CD4-positive, alpha-beta memory T cell (primary cell): ENCODE results near the gene ANKFN1. TPM values are rescaled to one million over a fixed set of nuclear protein-coding genes. Genes with fewer than 3 reads are reported as not detected.

Experiments used
- CTCF ChIA-PET: fragments of 350-600 bp; sonication (Branson Sonifier 250); formaldehyde crosslinking; loops from one replicate; lab custom pipeline; 2021; ENCODE audit warnings: inconsistent platforms; ENCODE audit not compliant: partially characterized antibody; lab: Charles Lee
- POLR2A ChIA-PET: fragments of 350-600 bp; sonication (Branson Sonifier 250); formaldehyde crosslinking; loops from one replicate; lab custom pipeline; 2021; ENCODE audit not compliant: partially characterized antibody; lab: Charles Lee
- DNase-seq, 5 donors: peaks; one replicate each; pipeline versions ENCODE4 v3.0.0 to v3.0.0-alpha.2; 2020 to 2022; ENCODE audit warnings: mixed read lengths in 1 of 5
- H3K27ac ChIP-seq: one replicate; pipeline ENCODE4 v1.7.0; 2013; ENCODE audit warnings: low read depth, low read length
- H3K27me3 ChIP-seq: 2 replicates; pipeline ENCODE4 v1.7.0; 2013; ENCODE audit warnings: mild to moderate bottlenecking, low read length, moderate library complexity; ENCODE audit not compliant: insufficient read depth
- H3K36me3 ChIP-seq: 2 replicates; pipeline ENCODE4 v1.7.0; 2013; ENCODE audit warnings: mild to moderate bottlenecking, low read length, moderate library complexity; ENCODE audit not compliant: insufficient read depth
- H3K4me1 ChIP-seq: 2 replicates; pipeline ENCODE4 v1.7.0; 2013; ENCODE audit warnings: mild to moderate bottlenecking, low read length, moderate library complexity; ENCODE audit not compliant: insufficient read depth
- H3K4me3 ChIP-seq, 2 donors: one replicate each; pipeline ENCODE4 v1.7.0; 2013; ENCODE audit warnings: low read length in 2 of 2, mild to moderate bottlenecking in 1 of 2
- H3K9me3 ChIP-seq, 2 donors: one replicate each; pipeline ENCODE4 v1.7.0; 2013; ENCODE audit warnings: low read length in 2 of 2, control low read depth in 1 of 2; ENCODE audit not compliant: control insufficient read depth in 1 of 2
- H3K27ac Mint-ChIP-seq, 7 donors: one replicate each; pipeline ENCODE4 v1.8.0; 2020 to 2021; ENCODE audit warnings: mixed read lengths in 7 of 7, mild to moderate bottlenecking in 6 of 7, inconsistent platforms in 3 of 7, moderate library complexity in 3 of 7
- H3K27me3 Mint-ChIP-seq, 2 donors: one replicate each; pipeline ENCODE4 v1.8.0; 2020 to 2021; ENCODE audit warnings: mixed read lengths in 2 of 2
- H3K36me3 Mint-ChIP-seq, 2 donors: one replicate each; pipeline ENCODE4 v1.8.0; 2020 to 2021; ENCODE audit warnings: mixed read lengths in 2 of 2, inconsistent platforms in 1 of 2, mild to moderate bottlenecking in 1 of 2
- H3K4me1 Mint-ChIP-seq, 4 donors: one replicate each; pipeline ENCODE4 v1.8.0; 2020 to 2021; ENCODE audit warnings: mixed read lengths in 4 of 4, mild to moderate bottlenecking in 1 of 4
- H3K4me3 Mint-ChIP-seq, 8 donors: one replicate each; pipeline ENCODE4 v1.8.0; 2020 to 2021; ENCODE audit warnings: mixed read lengths in 8 of 8, mild to moderate bottlenecking in 7 of 8, moderate library complexity in 6 of 8, inconsistent platforms in 3 of 8
- H3K9me3 Mint-ChIP-seq, 8 donors: one replicate each; pipeline ENCODE4 v1.8.0; 2020 to 2021; ENCODE audit warnings: mixed read lengths in 8 of 8, mild to moderate bottlenecking in 5 of 8, inconsistent platforms in 3 of 8, moderate library complexity in 1 of 8
- intact Hi-C: fragments of 100-400 bp; cut with micrococcal nuclease; formaldehyde crosslinking; loops from one replicate; pipeline ENCODE4 v1.15.1; 2023
- polyA plus RNA-seq, 2 donors: library from polyadenylated mRNA; unstranded; fragments of 300-500 nt; fragmentation: Illumina TruSeq; gene quantifications; one replicate each; pipeline ENCODE4 v1.2.3, GENCODE V29; 2021
- total RNA-seq, 2 experiments: library from RNA; stranded (reverse); gene quantifications; one replicate each; pipeline ENCODE4 v1.2.3, GENCODE V29; 2021

ANKFN1 gene
- total and polyA plus RNA-seq, 4 experiments from 2014 or later, result not detected

GRCh38 chr17:56149266-56150036 is 3.8 kb upstream of the ANKFN1 start:
- ChIA-PET CTCF (no interaction called here), POLR2A (no interaction called here)
- no peaks in the 10 kb centered on the region for H3K36me3 Mint-ChIP-seq
- H3K4me3 Mint-ChIP-seq, result no peak overlapping the region
- H3K27me3 Mint-ChIP-seq, result peaks cover 3 to 5% of the 10 kb centered on the region in 2 donors
- Histone ChIP-seq H3K27me3 (no peaks in the 10 kb centered on the region), H3K27ac (no peak overlapping the region), H3K36me3 (no peaks in the 10 kb centered on the region), H3K4me3 (no peak overlapping the region), H3K4me1 (no peaks in the 10 kb centered on the region), H3K9me3 (no peaks in the 10 kb centered on the region)
- H3K4me1 Mint-ChIP-seq, result peaks cover 0 to 1% (median 0%) of the 10 kb centered on the region in 4 donors
- no peak for DNase-seq
- intact Hi-C loops, result no loop called here
- peaks cover 0 to 4% (median 0%) of the 10 kb centered on the region in 8 donors for H3K9me3 Mint-ChIP-seq
- H3K27ac Mint-ChIP-seq, result no peak overlapping the region

GRCh38 chr17:56150649-56151048 is 2.6 kb upstream of the ANKFN1 start:
- no peaks in the 10 kb centered on the region for H3K36me3 Mint-ChIP-seq
- Histone ChIP-seq H3K27ac (no peak overlapping the region), H3K36me3 (no peaks in the 10 kb centered on the region), H3K27me3 (no peaks in the 10 kb centered on the region), H3K9me3 (no peaks in the 10 kb centered on the region), H3K4me3 (no peak overlapping the region), H3K4me1 (no peaks in the 10 kb centered on the region)
- H3K4me3 Mint-ChIP-seq, result no peak overlapping the region
- intact Hi-C loops, result no loop called here
- peaks cover 0 to 4% (median 0%) of the 10 kb centered on the region in 8 donors for H3K9me3 Mint-ChIP-seq
- no peak overlapping the region for H3K27ac Mint-ChIP-seq
- peaks cover 0 to 1% (median 0%) of the 10 kb centered on the region in 4 donors for H3K4me1 Mint-ChIP-seq
- DNase-seq, result no peak
- CTCF ChIA-PET, result no interaction called here
- POLR2A ChIA-PET, result no interaction called here
- peaks cover 3% of the 10 kb centered on the region in 2 donors for H3K27me3 Mint-ChIP-seq

GRCh38 chr17:56157845-56158244 is 4.6 kb downstream of the ANKFN1 start:
- Mint-ChIP-seq H3K4me3 (no peak overlapping the region), H3K36me3 (no peaks in the 10 kb centered on the region), H3K9me3 (peaks cover 0 to 2% (median 0%) of the 10 kb centered on the region in 8 donors), H3K27me3 (peaks cover 5 to 8% of the 10 kb centered on the region in 2 donors), H3K27ac (no peak overlapping the region), H3K4me1 (peaks cover 0 to 1% (median 0%) of the 10 kb centered on the region in 4 donors)
- no peaks in the 10 kb centered on the region for H3K4me1 ChIP-seq
- no peak overlapping the region for H3K4me3 ChIP-seq
- H3K36me3 ChIP-seq, result no peaks in the 10 kb centered on the region
- H3K27me3 ChIP-seq, result no peaks in the 10 kb centered on the region
- H3K27ac ChIP-seq, result no peak overlapping the region
- no peak for DNase-seq
- CTCF ChIA-PET, result no interaction called here
- no peaks in the 10 kb centered on the region for H3K9me3 ChIP-seq
- POLR2A ChIA-PET, result no interaction called here
- intact Hi-C loops, result no loop called here

GRCh38 chr17:56158344-56158743 is 5.1 kb downstream of the ANKFN1 start:
- Histone ChIP-seq H3K27ac (no peak overlapping the region), H3K4me1 (no peaks in the 10 kb centered on the region), H3K27me3 (no peaks in the 10 kb centered on the region), H3K4me3 (no peak overlapping the region), H3K36me3 (no peaks in the 10 kb centered on the region), H3K9me3 (no peaks in the 10 kb centered on the region)
- Mint-ChIP-seq H3K36me3 (no peaks in the 10 kb centered on the region), H3K27ac (no peak overlapping the region), H3K27me3 (peaks cover 5 to 8% of the 10 kb centered on the region in 2 donors), H3K9me3 (peaks cover 0 to 2% (median 0%) of the 10 kb centered on the region in 8 donors), H3K4me1 (peaks cover 0 to 1% (median 0%) of the 10 kb centered on the region in 4 donors), H3K4me3 (no peak overlapping the region)
- DNase-seq, result no peak
- CTCF ChIA-PET, result no interaction called here
- POLR2A ChIA-PET, result no interaction called here
- intact Hi-C loops, result no loop called here

- peaks cover 5 to 7% of the 10 kb centered on the region in 2 donors for H3K27me3 Mint-ChIP-seq
- no peaks in the 10 kb centered on the region for H3K4me1 Mint-ChIP-seq
- no peak for DNase-seq
- intact Hi-C loops, result no loop called here
- ChIA-PET CTCF (no interaction called here), POLR2A (no interaction called here)
- H3K27ac Mint-ChIP-seq, result no peak overlapping the region
- Histone ChIP-seq H3K27me3 (no peaks in the 10 kb centered on the region), H3K9me3 (no peaks in the 10 kb centered on the region), H3K4me3 (no peak overlapping the region), H3K36me3 (no peaks in the 10 kb centered on the region), H3K27ac (no peak overlapping the region), H3K4me1 (no peaks in the 10 kb centered on the region)
- no peaks in the 10 kb centered on the region for H3K36me3 Mint-ChIP-seq
- H3K4me3 Mint-ChIP-seq, result no peak overlapping the region
- H3K9me3 Mint-ChIP-seq, result peaks cover 0 to 2% (median 0%) of the 10 kb centered on the region in 8 donors
These were observed 5.9 kb downstream of the ANKFN1 start for GRCh38 chr17:56158915-56159825.

- ChIA-PET POLR2A (no interaction called here), CTCF (no interaction called here)
- no peaks in the 10 kb centered on the region for H3K36me3 Mint-ChIP-seq
- peaks cover 5 to 7% of the 10 kb centered on the region in 2 donors for H3K27me3 Mint-ChIP-seq
- Histone ChIP-seq H3K9me3 (no peaks in the 10 kb centered on the region), H3K4me1 (no peaks in the 10 kb centered on the region), H3K4me3 (no peak overlapping the region), H3K27me3 (no peaks in the 10 kb centered on the region), H3K36me3 (no peaks in the 10 kb centered on the region), H3K27ac (no peak overlapping the region)
- no peak overlapping the region for H3K4me3 Mint-ChIP-seq
- no peak for DNase-seq
- no peaks in the 10 kb centered on the region for H3K4me1 Mint-ChIP-seq
- H3K9me3 Mint-ChIP-seq, result peaks cover 0 to 2% (median 0%) of the 10 kb centered on the region in 8 donors
- no peak overlapping the region for H3K27ac Mint-ChIP-seq
- intact Hi-C loops, result no loop called here
These were observed 6.6 kb downstream of the ANKFN1 start for GRCh38 chr17:56159826-56160380.

GRCh38 chr17:56160422-56160821 is 7.1 kb downstream of the ANKFN1 start:
- Mint-ChIP-seq H3K4me1 (no peaks in the 10 kb centered on the region), H3K27me3 (peaks cover 5 to 7% of the 10 kb centered on the region in 2 donors), H3K9me3 (peaks cover 0 to 2% (median 0%) of the 10 kb centered on the region in 8 donors), H3K4me3 (no peak overlapping the region), H3K27ac (no peak overlapping the region), H3K36me3 (no peaks in the 10 kb centered on the region)
- Histone ChIP-seq H3K27ac (no peak overlapping the region), H3K36me3 (no peaks in the 10 kb centered on the region), H3K9me3 (no peaks in the 10 kb centered on the region), H3K4me3 (no peak overlapping the region), H3K4me1 (no peaks in the 10 kb centered on the region), H3K27me3 (no peaks in the 10 kb centered on the region)
- POLR2A ChIA-PET, result no interaction called here
- no peak for DNase-seq
- intact Hi-C loops, result no loop called here
- CTCF ChIA-PET, result no interaction called here
